Raji (cell line): Measurements from ENCODE around the gene DNAAF3.

ENCODE experiments used
- POLR2A ChIP-seq: IDR thresholded peaks from 2 replicates; pipeline ENCODE4 v1.6.1; 2011; ENCODE audit warnings: low read depth, low read length, control low read depth; ENCODE audit not compliant: insufficient read depth

DNAAF3 gene

DNA sequence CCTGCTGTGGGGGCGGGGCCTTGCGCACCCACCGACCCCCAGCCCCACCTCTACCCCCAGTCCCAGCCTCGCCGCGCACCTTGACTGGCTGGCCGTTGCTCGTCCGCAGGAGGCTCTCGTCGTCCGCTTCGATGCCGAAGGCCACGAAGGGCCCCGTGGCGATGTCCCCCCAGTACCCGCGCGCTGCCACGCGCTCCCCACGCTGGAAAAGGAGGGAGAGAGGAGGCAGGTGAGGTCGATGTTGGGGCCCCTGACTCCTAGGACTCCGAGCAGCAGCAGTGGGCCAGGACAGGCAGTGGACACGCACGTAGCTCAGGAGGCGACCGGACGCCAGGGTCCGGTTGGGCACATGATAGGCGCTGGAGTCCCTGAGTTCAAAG lies 5.4 kb downstream of the DNAAF3 start:
- TF ChIP-seq POLR2A = no peak

DNA sequence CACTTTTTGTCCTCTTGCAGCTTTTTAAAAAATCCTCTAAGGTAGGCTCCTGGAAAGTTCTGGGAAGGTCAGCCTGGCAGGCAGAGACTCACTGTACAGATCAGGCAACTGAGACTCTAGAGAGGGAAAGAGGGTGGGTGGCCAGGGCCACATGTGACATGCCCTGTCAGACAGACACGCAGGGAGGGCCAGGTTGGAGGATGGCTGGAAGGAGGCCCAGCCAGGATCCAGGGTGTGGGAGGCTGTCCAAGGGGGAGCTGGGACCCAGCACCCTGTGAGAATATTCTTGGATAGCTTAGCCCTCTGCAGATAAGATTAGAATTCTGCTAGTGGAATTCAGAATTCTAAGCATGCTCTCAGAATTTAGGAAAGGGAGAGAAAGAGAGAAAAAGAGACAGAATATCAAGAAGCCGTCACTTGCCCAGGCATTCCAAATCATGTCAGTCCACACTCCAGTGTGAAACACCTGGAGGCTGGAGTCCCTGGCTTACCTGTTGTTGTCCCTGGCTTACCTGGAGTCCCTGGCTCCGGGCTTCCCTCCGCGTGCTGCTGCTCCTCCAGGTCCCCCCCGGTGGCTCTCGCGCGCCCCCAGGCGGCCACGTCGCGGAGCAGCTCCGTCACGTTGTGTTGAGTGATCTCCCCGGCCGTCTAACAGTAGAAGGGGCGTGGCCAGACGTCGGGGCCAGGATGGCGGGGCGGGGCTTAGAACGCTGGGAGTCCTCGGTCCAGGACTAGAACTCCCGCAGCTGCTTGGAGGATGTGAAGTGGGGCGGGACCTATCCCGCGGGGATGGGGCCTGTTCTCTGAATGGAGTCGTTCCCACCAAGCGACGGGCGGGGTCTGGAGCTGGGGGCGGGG lies 6.1 kb downstream of the DNAAF3 start:
- TF ChIP-seq POLR2A = 0 out of 2 replicates have a peak, but pooled peaks have one; percentile 28

DNA sequence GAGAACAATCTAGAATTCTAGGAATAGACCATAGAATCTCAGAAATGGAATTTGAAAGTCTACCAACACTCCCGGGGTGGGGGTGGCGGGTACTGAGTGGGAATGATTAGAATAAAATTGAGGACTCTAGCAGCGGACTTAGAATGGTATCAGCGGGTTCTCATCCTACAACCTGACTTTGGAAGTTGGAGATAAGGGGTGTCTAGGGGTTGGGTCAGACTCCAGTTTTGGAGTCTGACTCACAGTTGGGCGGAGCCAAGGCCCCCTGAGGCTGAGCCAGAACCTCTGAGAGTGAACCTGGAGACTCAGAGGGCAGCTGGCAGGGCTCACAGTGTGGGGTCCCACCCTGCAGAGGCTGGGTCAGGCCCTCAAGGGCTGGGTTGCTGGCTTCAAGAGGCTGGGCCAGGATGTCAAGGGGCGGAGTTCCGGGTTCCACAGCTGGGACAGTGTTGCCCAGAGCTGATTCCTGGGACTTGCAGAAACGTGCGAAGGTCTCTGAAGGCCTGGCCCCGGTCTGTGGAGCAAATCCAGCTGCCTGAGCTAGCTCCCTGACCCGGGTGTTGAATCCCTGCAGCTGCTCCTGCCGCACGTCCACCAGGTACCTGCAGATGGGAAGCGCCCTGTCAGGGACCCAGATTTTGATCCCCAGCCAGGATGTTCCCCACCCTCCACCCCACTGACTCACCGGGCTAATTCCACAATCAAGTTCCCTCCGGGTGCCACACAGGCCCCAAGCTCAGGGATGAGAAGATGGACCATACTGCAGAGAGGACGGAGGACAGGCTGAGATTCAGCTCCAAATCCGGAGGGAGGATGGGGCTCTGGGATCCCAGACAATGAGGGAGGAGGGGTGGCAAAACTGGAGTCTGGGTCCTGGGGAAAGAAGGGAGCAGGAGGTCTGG lies 7.3 kb downstream of the DNAAF3 start:
- no peak for TF ChIP-seq POLR2A

DNA sequence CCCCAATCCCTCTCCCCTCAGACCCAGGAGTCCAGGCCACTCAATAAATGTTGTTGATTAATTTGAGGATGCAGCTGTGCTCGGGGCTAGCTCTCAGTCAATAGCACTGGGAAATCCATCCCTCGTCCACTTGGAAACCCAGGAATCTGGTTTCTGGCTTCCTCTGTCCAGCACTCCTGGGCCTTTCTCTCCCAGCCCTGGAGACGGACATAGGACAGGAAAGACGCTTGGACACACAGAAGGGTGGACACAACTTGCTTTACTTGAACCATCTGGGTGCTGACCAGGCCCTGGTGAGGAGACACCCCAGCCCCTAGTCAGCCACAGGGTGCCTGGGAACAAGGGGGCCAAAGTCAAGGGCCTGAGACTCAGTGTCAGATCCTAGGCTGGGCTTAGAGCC lies 8.0 kb downstream of the DNAAF3 start:
- TF ChIP-seq POLR2A = no peak

DNA sequence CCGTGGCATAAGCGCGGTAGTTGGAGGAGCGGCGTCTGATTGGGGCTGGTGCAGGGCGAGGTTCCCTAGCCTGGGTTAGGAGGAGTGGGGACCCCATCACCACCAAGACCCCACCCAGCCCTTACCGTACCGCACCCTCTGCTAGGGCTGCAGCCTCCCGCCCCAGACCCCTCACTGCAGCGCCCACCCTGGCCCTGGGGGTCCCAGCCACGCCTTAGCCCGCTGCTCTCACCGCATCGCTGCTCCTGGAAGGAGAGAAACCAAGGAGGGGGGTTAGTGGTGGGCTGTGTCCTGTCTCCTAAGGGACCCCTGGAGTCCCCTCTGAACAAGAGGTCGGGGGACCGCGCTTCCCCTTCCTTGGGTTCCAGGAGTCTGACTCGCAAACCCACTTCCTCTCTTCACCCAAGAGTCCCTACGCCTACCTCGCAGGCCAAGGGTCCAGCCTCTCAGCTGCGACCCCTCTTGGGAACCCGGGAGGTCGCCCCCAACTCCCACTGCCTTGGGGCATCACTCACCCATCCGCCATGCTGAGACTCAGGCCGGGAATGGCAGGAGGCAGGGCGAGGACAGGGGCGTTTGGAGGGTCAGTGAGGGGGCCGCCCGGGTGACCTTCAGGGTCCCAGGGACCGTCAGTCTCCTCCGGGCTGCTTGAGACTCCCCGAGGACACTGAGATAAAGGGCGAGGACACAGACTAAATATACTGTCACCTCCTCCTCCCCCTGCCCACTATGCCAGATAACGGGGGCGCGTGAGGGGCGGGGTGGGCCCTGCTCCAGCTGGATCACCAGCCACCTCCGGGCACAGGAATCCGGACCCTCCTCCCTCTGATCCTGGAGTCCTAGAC lies 9.1 kb downstream of the DNAAF3 start, which contains the start of gene TNNI3:
Gene TNNI3 (minus strand): TSS at position 669 of the 845 bp plus-strand sequence. CDS start 143 bp downstream, at position 526.
- TF ChIP-seq POLR2A = no peak

DNA sequence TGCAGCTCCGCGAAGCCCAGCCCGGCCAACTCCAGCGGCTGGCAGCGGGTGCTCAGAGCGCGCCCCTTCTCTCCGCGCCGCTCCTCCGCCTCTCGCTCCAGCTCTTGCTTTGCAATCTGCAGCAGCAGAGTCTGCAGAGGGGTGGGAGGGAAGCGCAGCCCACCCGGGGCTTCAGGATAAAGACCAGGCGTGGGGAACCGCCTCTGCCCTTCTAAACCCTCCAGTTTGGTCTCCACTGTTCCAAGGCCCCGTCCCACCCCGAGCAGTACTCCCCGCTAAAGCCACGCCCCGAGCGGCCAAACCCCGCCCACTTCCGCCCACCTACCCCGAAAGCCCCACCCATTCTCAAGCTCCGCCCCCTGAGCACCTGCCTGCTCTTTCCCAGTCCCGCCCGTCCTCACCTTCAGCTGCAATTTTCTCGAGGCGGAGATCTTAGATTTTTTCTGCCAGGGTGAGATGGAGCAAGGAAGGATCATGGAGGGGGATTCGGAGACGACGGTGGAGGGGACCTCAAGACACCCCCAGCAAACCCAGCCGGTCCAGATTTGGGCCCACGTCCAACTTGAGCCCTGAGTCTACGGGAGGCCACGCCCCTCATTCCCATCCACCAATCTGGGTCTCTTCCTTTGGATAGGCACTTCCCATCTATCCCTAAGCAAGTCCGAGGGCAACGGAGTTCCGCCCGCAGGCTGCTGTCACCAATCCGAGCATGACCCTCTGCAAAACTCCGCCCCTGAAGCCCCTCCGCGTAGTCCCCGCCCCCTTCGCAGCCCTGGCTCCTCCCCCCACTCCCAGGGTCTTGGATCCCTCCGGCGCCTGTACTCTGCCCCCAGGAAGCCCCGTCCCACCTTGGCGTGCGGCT lies 10.0 kb downstream of the DNAAF3 start:
- no peak for TF ChIP-seq POLR2A

DNA sequence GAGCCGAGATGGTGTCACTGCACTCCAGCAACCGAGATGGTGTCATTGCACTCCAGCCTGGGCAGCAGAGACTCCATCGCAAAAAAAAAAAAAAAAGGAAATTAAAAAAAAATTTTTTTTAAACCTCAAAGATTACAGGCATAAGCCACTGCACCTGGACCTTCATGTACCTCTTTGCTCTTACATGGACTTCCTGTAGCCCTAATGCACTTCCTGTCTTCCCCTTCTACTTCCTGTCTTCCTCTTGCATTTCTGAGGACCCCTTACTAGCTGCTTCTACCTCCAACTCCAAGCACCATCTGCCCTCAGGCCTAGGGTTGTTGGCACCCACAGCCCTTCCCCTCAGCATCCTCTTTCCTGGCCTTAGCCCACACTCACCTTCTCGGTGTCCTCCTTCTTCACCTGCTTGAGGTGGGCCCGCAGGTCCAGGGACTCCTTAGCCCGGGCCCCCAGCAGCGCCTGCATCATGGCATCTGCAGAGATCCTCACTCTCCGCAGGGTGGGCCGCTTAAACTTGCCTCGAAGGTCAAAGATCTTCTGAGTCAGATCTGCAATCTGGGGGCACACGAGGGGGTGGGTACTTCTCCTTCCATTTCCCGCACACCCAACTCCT lies 12.7 kb downstream of the DNAAF3 start:
- no peak for TF ChIP-seq POLR2A

DNA sequence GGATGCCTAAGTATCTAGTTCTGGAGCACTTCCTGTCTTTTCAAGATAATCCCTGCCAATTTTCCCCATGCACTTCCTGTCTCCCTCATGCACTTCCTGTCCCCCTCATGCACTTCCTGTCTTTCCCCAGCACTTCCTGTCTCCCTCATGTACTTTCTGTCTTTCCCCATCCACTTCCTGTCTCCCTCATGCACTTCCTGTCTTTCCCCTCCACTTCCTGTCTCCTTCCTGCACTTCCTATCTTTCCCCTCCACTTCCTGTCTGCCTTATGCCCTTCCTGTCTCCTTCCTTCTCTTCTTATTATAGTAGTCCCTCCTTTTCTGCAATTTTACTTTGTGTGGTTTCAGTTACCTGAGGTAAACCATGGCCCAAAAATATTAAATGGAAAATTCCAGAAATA lies 14.4 kb downstream of the DNAAF3 start:
- no peak for TF ChIP-seq POLR2A

DNA sequence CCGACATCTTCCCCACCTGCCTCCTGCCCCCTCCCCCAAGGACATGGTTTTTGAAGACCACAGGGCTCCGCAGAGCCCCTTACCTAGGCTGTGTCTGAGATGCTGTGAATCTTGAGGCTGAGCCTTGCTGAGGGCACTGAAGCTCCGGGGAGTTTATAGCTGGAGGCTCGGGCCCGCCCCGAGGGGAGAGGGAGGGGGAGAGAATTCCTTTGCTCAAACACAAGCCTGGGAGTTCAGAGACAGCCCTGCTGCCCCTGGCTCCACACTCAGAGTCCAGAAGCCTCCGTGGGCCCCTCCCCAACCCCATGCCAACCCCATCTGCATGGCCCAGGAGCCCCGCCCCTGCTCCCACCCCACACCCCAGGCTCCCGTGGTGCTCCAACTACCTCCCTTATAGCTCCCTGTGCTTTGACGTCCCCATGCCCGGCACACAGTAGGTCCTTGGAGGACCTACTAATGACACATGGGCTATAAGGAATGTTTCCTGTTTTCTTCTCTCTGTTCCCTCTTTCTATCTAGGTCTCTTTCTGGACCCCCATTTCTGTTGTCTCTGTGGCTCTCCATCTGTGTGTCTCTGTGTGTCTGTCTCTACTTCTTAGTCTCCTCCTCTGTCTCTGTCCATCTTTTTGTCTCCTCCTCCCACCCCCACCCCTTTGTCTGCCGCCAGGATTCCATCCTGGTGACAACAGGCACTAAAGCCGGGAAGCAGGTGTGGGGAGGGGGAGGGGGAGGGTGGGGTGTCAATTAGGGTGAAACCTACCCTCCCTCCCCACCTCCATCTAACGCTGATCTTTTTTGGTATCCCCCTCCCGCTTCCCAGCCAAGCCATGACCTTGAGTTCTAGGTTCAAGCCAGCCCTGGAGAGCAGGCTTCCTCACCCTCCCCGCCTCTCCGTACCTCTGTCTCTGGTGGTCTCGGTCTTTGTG lies 17.1 kb downstream of the DNAAF3 start, which contains the start of gene TNNT1:
Gene TNNT1 (minus strand): TSS at position 129 of the 926 bp plus-strand sequence. CDS start 2,049 bp downstream, outside the sequence.
- TF ChIP-seq POLR2A = no peak

DNA sequence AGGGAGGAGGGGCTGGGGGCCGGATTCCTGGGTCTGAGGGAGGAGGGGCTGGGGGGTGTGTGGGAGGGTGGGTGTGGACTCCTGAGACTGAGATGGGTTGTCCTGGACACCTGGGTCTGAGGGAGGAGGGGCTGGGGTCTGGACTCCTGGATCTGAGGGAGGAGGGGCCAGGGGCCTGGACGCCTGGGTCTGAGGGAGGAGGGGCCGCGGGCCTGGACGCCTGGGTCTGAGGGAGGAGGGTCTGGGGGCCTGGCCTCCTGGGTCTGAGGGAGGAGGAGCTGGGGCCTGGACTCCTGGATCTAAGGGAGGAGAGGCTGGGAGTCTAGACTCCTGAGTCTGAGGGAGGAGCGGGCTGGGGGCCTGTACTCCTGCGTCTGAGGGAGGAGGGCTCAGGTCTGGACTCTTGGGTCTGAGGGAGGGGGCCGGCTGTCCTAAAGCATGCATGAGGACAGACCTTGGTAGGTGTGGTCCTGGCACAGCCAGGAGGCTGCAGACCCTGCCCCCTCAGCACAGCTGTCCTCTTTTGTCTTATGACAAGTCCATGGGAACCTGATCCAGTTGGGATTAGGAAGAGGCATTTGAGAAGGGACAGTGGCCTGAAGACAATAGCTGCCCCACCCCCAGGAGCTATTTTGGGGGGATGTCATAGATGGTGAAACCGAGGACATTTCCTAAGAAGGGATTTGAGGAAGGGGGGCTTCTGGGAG lies 18.7 kb downstream of the DNAAF3 start:
- TF ChIP-seq POLR2A = no peak

DNA sequence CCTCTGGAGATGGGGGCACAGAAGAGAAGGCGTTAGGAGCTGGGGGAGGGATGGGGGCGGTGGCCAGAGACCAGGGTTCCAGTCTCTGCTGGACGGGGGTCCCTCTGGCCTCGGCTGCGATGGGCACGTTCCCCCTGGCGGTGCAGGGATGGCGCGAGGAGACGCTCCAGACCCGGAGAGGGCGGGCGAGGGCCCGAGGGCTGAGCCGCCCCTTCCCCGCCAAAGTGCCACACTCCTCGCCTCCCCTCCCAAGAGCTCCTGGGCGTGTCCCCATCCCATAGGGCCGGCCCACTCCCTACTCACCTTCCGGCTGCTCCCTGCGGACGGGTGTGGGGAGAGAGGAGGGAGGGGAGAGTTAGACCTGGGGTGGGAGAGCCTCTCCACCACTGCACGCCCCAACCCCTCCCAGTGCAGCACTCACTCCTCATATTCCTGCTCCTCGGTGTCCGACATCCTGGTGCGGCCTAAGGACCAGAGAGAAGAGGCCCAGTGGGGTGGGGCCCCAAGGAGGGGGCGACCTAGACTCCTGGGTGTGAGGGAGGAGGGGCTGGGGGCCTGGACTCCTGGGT lies 19.6 kb downstream of the DNAAF3 start:
- TF ChIP-seq POLR2A = no peak
